H9 (cell line): ENCODE data around the gene PIMREG. TPM values are rescaled to one million over a fixed set of nuclear protein-coding genes. Genes with fewer than 3 reads are reported as not detected.

Experiments used
- DNase-seq: peaks from one replicate; pipeline ENCODE4 v3.0.0-alpha.2; 2017
- H2AFZ ChIP-seq: one replicate; pipeline ENCODE4 v1.6.1; 2013; ENCODE audit warnings: mild to moderate bottlenecking, low read length, control low read depth, moderate library complexity
- H2AK5ac ChIP-seq: 2 replicates; pipeline ENCODE4 v1.6.1; 2013; ENCODE audit warnings: low read length, control low read depth, mixed read lengths; ENCODE audit not compliant: insufficient read length
- H2BK120ac ChIP-seq: one replicate; pipeline ENCODE4 v1.6.1; 2013; ENCODE audit warnings: low read depth, mild to moderate bottlenecking, low read length, control low read depth, inconsistent platforms; ENCODE audit not compliant: poor library complexity, severe bottlenecking
- H2BK12ac ChIP-seq: 2 replicates; pipeline ENCODE4 v1.6.1; 2013; ENCODE audit warnings: low read length, control low read depth, mixed read lengths, low read depth; ENCODE audit not compliant: insufficient read length
- H2BK15ac ChIP-seq: 2 replicates; pipeline ENCODE4 v1.6.1; 2013; ENCODE audit warnings: low read depth, low read length, control low read depth
- H2BK20ac ChIP-seq: one replicate; pipeline ENCODE4 v1.6.1; 2013; ENCODE audit warnings: low read depth, mild to moderate bottlenecking, low read length, control low read depth, inconsistent platforms; ENCODE audit not compliant: poor library complexity, severe bottlenecking
- H2BK5ac ChIP-seq: 2 replicates; pipeline ENCODE4 v1.6.1; 2013; ENCODE audit warnings: low read length, control low read depth, mixed read lengths; ENCODE audit not compliant: insufficient read length
- H3K14ac ChIP-seq: 2 replicates; pipeline ENCODE4 v1.6.1; 2013; ENCODE audit warnings: low read length, control low read depth; ENCODE audit not compliant: insufficient read depth
- H3K18ac ChIP-seq: 2 replicates; pipeline ENCODE4 v1.6.1; 2013; ENCODE audit warnings: low read depth, mild to moderate bottlenecking, mixed read lengths, low read length, control low read depth; ENCODE audit not compliant: insufficient read length
- H3K23ac ChIP-seq: 2 replicates; pipeline ENCODE4 v1.6.1; 2013; ENCODE audit warnings: low read length, control low read depth, mixed read lengths, low read depth; ENCODE audit not compliant: insufficient read length
- H3K23me2 ChIP-seq: 2 replicates; pipeline ENCODE4 v1.6.1; 2013; ENCODE audit warnings: low read depth, mild to moderate bottlenecking, mixed read lengths, low read length, control low read depth; ENCODE audit not compliant: insufficient read length, poor library complexity, severe bottlenecking
- H3K27ac ChIP-seq: 2 replicates; pipeline ENCODE4 v1.5.1; 2013; ENCODE audit warnings: low read length, control low read depth, mixed read lengths, low read depth; ENCODE audit not compliant: insufficient read length
- H3K27me3 ChIP-seq: 2 replicates; pipeline ENCODE4 v1.6.1; 2013; ENCODE audit warnings: low read length, control low read depth, inconsistent platforms; ENCODE audit not compliant: insufficient read depth
- H3K4ac ChIP-seq: 2 replicates; pipeline ENCODE4 v1.6.1; 2013; ENCODE audit warnings: low read depth, mild to moderate bottlenecking, control low read depth, inconsistent platforms, low read length, moderate library complexity
- H3K4me1 ChIP-seq: 2 replicates; pipeline ENCODE4 v1.6.1; 2013; ENCODE audit warnings: low read length, control low read depth, inconsistent platforms; ENCODE audit not compliant: insufficient read depth
- H3K4me2 ChIP-seq: 2 replicates; pipeline ENCODE4 v1.6.1; 2013; ENCODE audit warnings: low read length, control low read depth, mixed read lengths; ENCODE audit not compliant: insufficient read length, insufficient read depth
- H3K56ac ChIP-seq: 2 replicates; pipeline ENCODE4 v1.6.1; 2013; ENCODE audit warnings: low read depth, mild to moderate bottlenecking, mixed read lengths, low read length, control low read depth; ENCODE audit not compliant: insufficient read length
- H3K79me1 ChIP-seq: 2 replicates; pipeline ENCODE4 v1.6.1; 2013; ENCODE audit warnings: low read depth, mild to moderate bottlenecking, moderate library complexity, low read length, control low read depth, inconsistent platforms; ENCODE audit not compliant: insufficient read depth, poor library complexity, severe bottlenecking
- H3K79me2 ChIP-seq: 2 replicates; pipeline ENCODE4 v1.6.1; 2013; ENCODE audit warnings: low read length, control low read depth, inconsistent platforms; ENCODE audit not compliant: insufficient read depth
- H3K9ac ChIP-seq: 2 replicates; pipeline ENCODE4 v1.6.1; 2013; ENCODE audit warnings: low read length, control low read depth, mixed read lengths; ENCODE audit not compliant: insufficient read length; ENCODE audit errors: extremely low read depth
- H3K9me3 ChIP-seq: one replicate; pipeline ENCODE4 v1.6.1; 2013; ENCODE audit warnings: low read depth, low read length, inconsistent platforms; ENCODE audit not compliant: control insufficient read depth
- H3T11ph ChIP-seq: one replicate; pipeline ENCODE4 v1.6.1; 2013; ENCODE audit warnings: mild to moderate bottlenecking, low read length, control low read depth, inconsistent platforms
- H4K20me1 ChIP-seq: one replicate; pipeline ENCODE4 v1.6.1; 2013; ENCODE audit not compliant: control insufficient read depth, insufficient read length, insufficient read depth
- H4K5ac ChIP-seq: 2 replicates; pipeline ENCODE4 v1.6.1; 2013; ENCODE audit warnings: low read depth, mild to moderate bottlenecking, mixed read lengths, low read length, control low read depth; ENCODE audit not compliant: insufficient read length
- H4K8ac ChIP-seq: replicated peaks from 2 replicates; pipeline ENCODE4 v1.6.1; 2013; ENCODE audit warnings: low read length, control low read depth, mixed read lengths, low read depth; ENCODE audit not compliant: insufficient read length
- H4K91ac ChIP-seq: 2 replicates; pipeline ENCODE4 v1.6.1; 2013; ENCODE audit warnings: low read depth, mild to moderate bottlenecking, moderate library complexity, mixed read lengths, low read length, control low read depth; ENCODE audit not compliant: insufficient read length
- H3K27ac Mint-ChIP-seq, 3 experiments: 2 replicates in 2 of 3; 3 replicates in 1 of 3; pipeline ENCODE4 v1.8.0; 2020 to 2021; ENCODE audit warnings: mixed read lengths in 3 of 3, mild to moderate bottlenecking in 1 of 3, moderate library complexity in 1 of 3
- H3K27me3 Mint-ChIP-seq: 2 replicates; pipeline ENCODE4 v1.8.0; 2021; ENCODE audit warnings: low read depth, mild to moderate bottlenecking, moderate library complexity, mixed read lengths
- H3K36me3 Mint-ChIP-seq, 3 experiments: 2 replicates in 2 of 3; 3 replicates in 1 of 3; pipeline ENCODE4 v1.8.0; 2020 to 2021; ENCODE audit warnings: low read depth in 3 of 3, mixed read lengths in 3 of 3; ENCODE audit not compliant: insufficient read depth in 1 of 3
- H3K4me1 Mint-ChIP-seq, 2 experiments: 2 replicates each; pipeline ENCODE4 v1.8.0; 2020; ENCODE audit warnings: mixed read lengths in 2 of 2
- H3K4me3 Mint-ChIP-seq, 2 experiments: 2 replicates in 1 of 2; 3 replicates in 1 of 2; pipeline ENCODE4 v1.8.0; 2020 to 2021; ENCODE audit warnings: mild to moderate bottlenecking in 2 of 2, mixed read lengths in 2 of 2, moderate library complexity in 1 of 2
- H3K9me3 Mint-ChIP-seq, 2 experiments: 2 replicates in 1 of 2; 3 replicates in 1 of 2; pipeline ENCODE4 v1.8.0; 2020; ENCODE audit warnings: mild to moderate bottlenecking in 2 of 2, mixed read lengths in 2 of 2, moderate library complexity in 1 of 2
- CTCF ChIP-seq: fragments of 200-600 bp; sonication (generic); conservative IDR thresholded peaks from 3 replicates; pipeline ENCODE4 v1.8.0; 2021; ENCODE audit warnings: antibody characterized with exemption, mild to moderate bottlenecking
- WGBS: extraction: QIAGEN DNeasy Blood & Tissue Kit; methylation state at CpG from one replicate; pipeline ENCODE4 v1.1.7; 2013; ENCODE audit warnings: missing lambda C conversion rate, low lambda C conversion rate, mixed read lengths; ENCODE audit not compliant: insufficient read length; ENCODE audit errors: extremely low coverage; 5-methylcytosine and 5-hydroxymethylcytosine counted together
- total RNA-seq: library from RNA; stranded (reverse); gene quantifications from 2 replicates; pipeline ENCODE4 v1.2.1, GENCODE V29; 2021

PIMREG gene
- total RNA-seq, 1 experiment from 2014 or later = 91.6 TPM

- no peak overlapping the region for H2BK15ac ChIP-seq
- H3K27ac Mint-ChIP-seq = no peak overlapping the region
- H3K4me1 ChIP-seq = no peaks in the 10 kb centered on the region
- H3K9ac ChIP-seq = no peak overlapping the region
- TF ChIP-seq CTCF = no peak
- no peak overlapping the region for H3K4me3 Mint-ChIP-seq
- no peak overlapping the region for H3K56ac ChIP-seq
- no peak overlapping the region for H3K23ac ChIP-seq
- no peaks in the 10 kb centered on the region for H3K23me2 ChIP-seq
- H2BK12ac ChIP-seq = no peak overlapping the region
- H2BK5ac ChIP-seq = no peak overlapping the region
- H3T11ph ChIP-seq = no peak overlapping the region
- DNase-seq = no peak
- H3K27me3 Mint-ChIP-seq = no peaks in the 10 kb centered on the region; the same call in none of the 2 replicates
- no peak overlapping the region for H2AK5ac ChIP-seq
- H2AFZ ChIP-seq = no peak overlapping the region
- no peak overlapping the region for H3K4ac ChIP-seq
- no peak overlapping the region for H4K91ac ChIP-seq
- H3K27me3 ChIP-seq = no peaks in the 10 kb centered on the region
- no peak overlapping the region for H3K27ac ChIP-seq
- H3K4me2 ChIP-seq = no peak overlapping the region
- no peaks in the 10 kb centered on the region for H3K9me3 Mint-ChIP-seq
- H3K4me1 Mint-ChIP-seq = peaks cover 20 to 26% of the 10 kb centered on the region in 2 experiments
- H3K79me2 ChIP-seq = no peaks in the 10 kb centered on the region
- H4K20me1 ChIP-seq = no peaks in the 10 kb centered on the region
- H2BK120ac ChIP-seq = no peak overlapping the region
- H4K5ac ChIP-seq = no peak overlapping the region
- H3K14ac ChIP-seq = no peak overlapping the region
- H3K79me1 ChIP-seq = no peaks in the 10 kb centered on the region
- H3K18ac ChIP-seq = no peak overlapping the region
- WGBS = no CpG with 5 or more reads among the region's 13 CpGs
- no peak overlapping the region for H4K8ac ChIP-seq
- H3K36me3 Mint-ChIP-seq = no peaks in the 10 kb centered on the region
- H3K9me3 ChIP-seq = no peaks in the 10 kb centered on the region
- H2BK20ac ChIP-seq = no peak overlapping the region
Measured at GRCh38 chr17:6479622-6480302, 35.5 kb downstream of the PIMREG start.
